Measurements from ENCODE around the gene ZNF282.
"Not testable (repeated sequence)": the region's sequence is repeated elsewhere in the genome, so short reads cannot be mapped to it uniquely, and the experiment has no call there.

Gene ZNF282

GRCh38 chr7:149223761-149224160 lies 28.4 kb downstream of the ZNF282 start:
- no peaks in the 10 kb centered on the region for H3K4me1 Mint-ChIP-seq (ENCODE audit: low read depth)

DNA sequence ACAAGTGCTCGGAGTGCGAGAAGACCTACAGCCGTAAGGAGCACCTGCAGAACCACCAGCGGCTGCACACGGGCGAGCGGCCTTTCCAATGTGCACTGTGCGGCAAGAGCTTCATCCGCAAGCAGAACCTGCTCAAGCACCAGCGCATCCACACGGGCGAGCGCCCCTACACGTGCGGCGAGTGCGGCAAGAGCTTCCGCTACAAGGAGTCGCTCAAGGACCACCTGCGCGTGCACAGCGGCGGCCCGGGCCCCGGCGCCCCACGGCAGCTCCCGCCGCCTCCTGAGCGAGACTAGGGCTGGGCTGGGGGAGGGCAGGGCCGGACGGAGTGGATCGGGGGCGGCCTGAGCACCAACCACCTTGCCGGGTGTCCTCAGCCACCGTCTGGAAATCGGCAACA lies 29.0 kb downstream of the ZNF282 start:
- Mint-ChIP-seq H3K36me3 (ENCODE audit: low read depth) (peaks cover 30% of the 10 kb centered on the region), H3K27me3 (ENCODE audit: low read depth) (no peaks in the 10 kb centered on the region)

More at GRCh38 chr7:149223761-149224160, 28.4 kb downstream of the ZNF282 start:
- H3K4me3 Mint-ChIP-seq = no peak overlapping the region
- H3K27ac Mint-ChIP-seq = no peak overlapping the region
- H3K27me3 Mint-ChIP-seq (ENCODE audit: low read depth) = no peaks in the 10 kb centered on the region
- no peak for DNase-seq (ENCODE audit: low spot score)
- no peaks in the 10 kb centered on the region for H3K9me3 Mint-ChIP-seq
- peaks cover 36% of the 10 kb centered on the region for H3K36me3 Mint-ChIP-seq (ENCODE audit: low read depth)

DNA sequence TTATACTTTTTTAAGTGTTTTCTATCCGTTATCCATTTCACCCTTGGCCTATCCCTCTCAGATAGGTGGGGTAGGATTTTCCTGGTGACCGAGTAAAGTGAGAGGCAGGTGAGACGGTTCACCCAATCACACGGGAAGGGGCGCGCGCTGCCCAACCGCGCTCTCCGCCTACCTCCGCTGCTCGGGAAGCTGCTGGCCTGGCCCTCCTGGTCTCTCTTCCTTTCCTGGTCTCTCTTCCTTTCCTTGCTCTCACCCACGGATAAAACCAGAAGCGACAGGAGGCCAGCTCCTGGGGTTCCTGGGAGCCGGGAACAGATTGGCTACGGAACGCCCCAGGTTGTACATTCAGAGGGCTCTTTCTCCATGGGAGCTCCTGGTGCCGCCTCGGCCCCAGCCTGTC lies 29.8 kb downstream of the ZNF282 start:
- Mint-ChIP-seq H3K36me3 (ENCODE audit: low read depth) (peaks cover 26% of the 10 kb centered on the region), H3K27me3 (ENCODE audit: low read depth) (no peaks in the 10 kb centered on the region), H3K4me1 (ENCODE audit: low read depth) (no peaks in the 10 kb centered on the region), H3K27ac (no peak overlapping the region), H3K9me3 (no peaks in the 10 kb centered on the region), H3K4me3 (no peak overlapping the region)
- DNase-seq (ENCODE audit: low spot score) = no peak

More for the DNA sequence above, 29.0 kb downstream of the ZNF282 start:
- H3K9me3 Mint-ChIP-seq = no peaks in the 10 kb centered on the region
- H3K4me1 Mint-ChIP-seq (ENCODE audit: low read depth) = no peaks in the 10 kb centered on the region
- DNase-seq (ENCODE audit: low spot score) = no peak
- no peak overlapping the region for H3K27ac Mint-ChIP-seq
- H3K4me3 Mint-ChIP-seq = no peak overlapping the region

GRCh38 chr7:149225656-149226055 lies 30.3 kb downstream of the ZNF282 start:
- H3K9me3 Mint-ChIP-seq = no peaks in the 10 kb centered on the region
- no peak overlapping the region for H3K4me3 Mint-ChIP-seq
- no peak overlapping the region for H3K27ac Mint-ChIP-seq
- no peaks in the 10 kb centered on the region for H3K27me3 Mint-ChIP-seq (ENCODE audit: low read depth)
- H3K36me3 Mint-ChIP-seq (ENCODE audit: low read depth) = peaks cover 26% of the 10 kb centered on the region
- DNase-seq (ENCODE audit: low spot score) = no peak
- H3K4me1 Mint-ChIP-seq (ENCODE audit: low read depth) = no peaks in the 10 kb centered on the region

DNA sequence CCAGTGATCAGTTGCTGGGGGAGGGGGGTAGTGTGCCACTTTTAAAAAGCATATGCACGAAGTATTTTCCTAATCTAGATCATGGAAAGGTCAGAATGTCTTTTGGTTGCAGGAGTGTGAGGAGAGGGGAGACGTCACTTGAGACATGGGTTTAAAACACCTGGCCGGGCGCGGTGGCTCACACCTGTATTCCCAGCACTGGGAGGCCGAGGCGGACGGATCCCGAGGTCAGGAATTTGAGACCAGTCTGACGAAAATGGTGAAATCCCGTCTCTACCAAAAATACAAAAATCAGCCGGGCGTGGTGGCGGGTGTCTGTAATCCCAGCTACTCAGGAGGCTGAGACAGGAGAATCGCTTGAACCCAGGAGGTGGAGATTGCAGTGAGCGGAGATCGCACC lies 31.0 kb downstream of the ZNF282 start:
- H3K4me3 Mint-ChIP-seq; H3K9me3 Mint-ChIP-seq; H3K4me1 Mint-ChIP-seq (ENCODE audit: low read depth); H3K27me3 Mint-ChIP-seq (ENCODE audit: low read depth); DNase-seq (ENCODE audit: low spot score); H3K27ac Mint-ChIP-seq: not testable (repeated sequence)
- H3K36me3 Mint-ChIP-seq (ENCODE audit: low read depth) = peaks cover 20% of the 10 kb centered on the region

DNA sequence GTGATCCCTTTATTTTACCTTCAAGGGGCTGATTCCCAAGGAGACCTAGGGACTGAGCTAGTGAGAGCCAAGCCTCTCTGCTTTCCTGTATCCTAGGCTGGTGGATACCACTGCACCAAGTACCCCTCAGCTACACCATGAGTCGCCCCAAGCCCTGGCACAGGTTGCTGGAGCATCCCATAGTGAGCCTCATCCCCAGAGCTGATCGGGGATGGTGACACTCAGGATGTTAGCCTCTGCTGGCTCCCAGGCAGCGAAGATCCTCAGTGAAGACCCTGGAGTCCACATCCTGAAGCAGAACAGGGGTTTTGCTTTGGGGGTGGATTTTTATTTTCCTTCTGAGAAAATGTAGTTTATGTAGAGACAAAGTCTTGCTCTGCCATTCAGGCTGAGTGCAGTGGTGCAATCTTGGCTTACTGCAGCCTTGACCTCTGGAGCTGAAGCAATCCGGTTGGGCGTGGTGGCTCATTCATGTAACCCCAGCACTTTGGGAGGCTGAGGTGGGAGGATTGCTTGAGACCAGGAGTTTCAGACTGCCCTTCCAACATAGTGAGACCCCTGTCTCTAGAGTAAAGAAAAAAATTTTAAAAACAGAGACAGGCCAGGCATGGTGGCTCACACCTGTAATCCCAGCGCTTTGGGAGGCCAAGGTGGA lies 31.6 kb downstream of the ZNF282 start:
- no peak overlapping the region for H3K4me3 Mint-ChIP-seq
- no peaks in the 10 kb centered on the region for H3K4me1 Mint-ChIP-seq (ENCODE audit: low read depth)
- no peaks in the 10 kb centered on the region for H3K9me3 Mint-ChIP-seq
- H3K36me3 Mint-ChIP-seq (ENCODE audit: low read depth) = peaks cover 15% of the 10 kb centered on the region
- no peak for DNase-seq (ENCODE audit: low spot score)
- no peaks in the 10 kb centered on the region for H3K27me3 Mint-ChIP-seq (ENCODE audit: low read depth)
- no peak overlapping the region for H3K27ac Mint-ChIP-seq

DNA sequence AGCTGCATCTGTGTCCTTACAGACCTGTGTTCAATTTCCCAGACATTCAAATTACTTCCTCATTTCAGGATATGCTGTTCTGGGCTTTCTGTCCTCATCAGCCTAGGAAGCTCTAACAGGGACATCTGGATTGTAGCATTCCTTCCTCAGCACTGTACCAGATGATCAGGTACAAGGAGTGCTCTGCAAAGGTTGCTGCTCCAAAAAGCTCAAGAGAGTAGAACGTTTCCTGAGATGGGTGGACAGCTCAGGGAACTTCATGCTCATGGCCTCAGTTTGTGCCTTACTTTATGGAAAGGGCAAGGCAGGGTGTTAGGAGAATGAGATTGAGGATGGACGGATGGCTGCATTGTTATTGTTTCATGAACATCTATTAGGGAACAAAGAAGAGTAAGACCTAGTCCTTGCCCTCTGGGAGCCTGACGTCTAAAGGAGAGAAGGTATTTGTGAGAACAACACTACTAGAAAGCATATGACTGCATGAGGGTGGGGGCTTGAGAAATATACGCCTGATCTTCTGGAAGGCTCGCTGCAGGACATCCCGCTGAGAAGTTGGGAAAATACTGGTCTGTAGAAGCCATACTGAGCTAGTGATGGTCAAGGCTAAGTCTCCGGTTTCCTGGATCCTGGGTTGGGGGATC lies 33.6 kb downstream of the ZNF282 start:
- peaks cover 13% of the 10 kb centered on the region for H3K36me3 Mint-ChIP-seq (ENCODE audit: low read depth)

GRCh38 chr7:149229526-149229925 lies 34.2 kb downstream of the ZNF282 start:
- H3K4me3 Mint-ChIP-seq = no peak overlapping the region
- no peaks in the 10 kb centered on the region for H3K27me3 Mint-ChIP-seq (ENCODE audit: low read depth)
- H3K9me3 Mint-ChIP-seq = no peaks in the 10 kb centered on the region
- H3K36me3 Mint-ChIP-seq (ENCODE audit: low read depth) = peaks cover 13% of the 10 kb centered on the region
- H3K27ac Mint-ChIP-seq = peak overlapping the region; percentile 5
- DNase-seq (ENCODE audit: low spot score) = no peak
- H3K4me1 Mint-ChIP-seq (ENCODE audit: low read depth) = no peaks in the 10 kb centered on the region

More for the DNA sequence above, 33.6 kb downstream of the ZNF282 start:
- no peak for DNase-seq (ENCODE audit: low spot score)
- H3K27me3 Mint-ChIP-seq (ENCODE audit: low read depth) = no peaks in the 10 kb centered on the region
- H3K27ac Mint-ChIP-seq = no peak overlapping the region
- no peaks in the 10 kb centered on the region for H3K4me1 Mint-ChIP-seq (ENCODE audit: low read depth)
- H3K4me3 Mint-ChIP-seq = no peak overlapping the region
- H3K9me3 Mint-ChIP-seq = no peaks in the 10 kb centered on the region

DNA sequence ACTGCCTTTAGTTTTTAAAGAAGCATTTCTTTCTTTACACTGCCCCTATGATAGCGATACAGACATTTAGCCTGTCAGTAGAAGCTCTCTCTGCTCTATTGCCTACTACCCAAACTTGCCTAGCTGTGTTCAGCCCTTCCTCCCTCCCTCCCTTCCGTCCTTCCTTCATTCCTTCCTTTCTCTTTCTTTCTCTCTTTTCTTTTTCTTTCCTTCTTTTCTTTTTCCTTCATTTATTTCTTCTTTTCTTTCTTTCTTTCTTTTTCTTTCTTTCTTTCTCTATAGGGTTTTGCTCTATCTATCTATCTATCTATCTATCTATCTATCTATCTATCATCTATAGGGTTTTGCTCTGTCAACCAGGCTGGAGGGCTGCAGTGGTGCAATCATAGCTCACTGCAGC lies 37.0 kb downstream of the ZNF282 start:
- Mint-ChIP-seq H3K27ac (peak overlapping the region; percentile 42), H3K4me1 (ENCODE audit: low read depth) (no peaks in the 10 kb centered on the region), H3K27me3 (ENCODE audit: low read depth) (no peaks in the 10 kb centered on the region), H3K4me3 (no peak overlapping the region), H3K9me3 (no peaks in the 10 kb centered on the region), H3K36me3 (ENCODE audit: low read depth) (no peaks in the 10 kb centered on the region)
- DNase-seq (ENCODE audit: low spot score) = no peak

GRCh38 chr7:149233655-149234204 lies 38.4 kb downstream of the ZNF282 start:
- H3K27ac Mint-ChIP-seq; H3K4me1 Mint-ChIP-seq (ENCODE audit: low read depth); H3K36me3 Mint-ChIP-seq (ENCODE audit: low read depth); H3K4me3 Mint-ChIP-seq; DNase-seq (ENCODE audit: low spot score); H3K27me3 Mint-ChIP-seq (ENCODE audit: low read depth); H3K9me3 Mint-ChIP-seq: not testable (repeated sequence)

GRCh38 chr7:149237502-149237901 lies 42.2 kb downstream of the ZNF282 start:
- Mint-ChIP-seq H3K9me3 (peaks cover 3% of the 10 kb centered on the region), H3K4me1 (ENCODE audit: low read depth) (peaks cover 20% of the 10 kb centered on the region), H3K4me3 (no peak overlapping the region), H3K36me3 (ENCODE audit: low read depth) (peaks cover 9% of the 10 kb centered on the region), H3K27ac (no peak overlapping the region), H3K27me3 (ENCODE audit: low read depth) (no peaks in the 10 kb centered on the region)
- no peak for DNase-seq (ENCODE audit: low spot score)

DNA sequence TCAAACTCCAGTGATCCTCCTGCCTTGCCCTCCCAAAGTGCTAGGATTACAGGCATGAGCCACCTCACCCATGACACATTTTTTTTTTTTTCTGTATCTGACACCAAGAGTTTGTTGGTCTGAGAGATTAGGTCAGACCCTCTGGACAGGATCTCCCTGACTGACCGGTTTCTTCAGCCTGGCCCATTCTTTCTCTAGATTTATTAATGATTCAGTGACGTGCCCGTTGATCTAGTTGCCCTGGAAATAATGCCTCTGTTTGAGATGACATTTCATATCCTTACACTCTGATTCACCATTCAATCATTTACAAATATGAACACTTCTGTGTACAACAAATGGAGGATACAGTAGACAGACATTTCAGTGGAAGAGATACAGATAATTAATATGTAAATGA lies 42.7 kb downstream of the ZNF282 start:
- peaks cover 7% of the 10 kb centered on the region for H3K9me3 Mint-ChIP-seq
- H3K4me3 Mint-ChIP-seq = peak overlapping the region; percentile 7
- H3K27ac Mint-ChIP-seq = no peak overlapping the region
- H3K36me3 Mint-ChIP-seq (ENCODE audit: low read depth) = peaks cover 13% of the 10 kb centered on the region
- DNase-seq (ENCODE audit: low spot score) = no peak
- no peaks in the 10 kb centered on the region for H3K27me3 Mint-ChIP-seq (ENCODE audit: low read depth)
- peaks cover 20% of the 10 kb centered on the region for H3K4me1 Mint-ChIP-seq (ENCODE audit: low read depth)

- no peaks in the 10 kb centered on the region for H3K27me3 Mint-ChIP-seq (ENCODE audit: low read depth)
- H3K27ac Mint-ChIP-seq = peak within 1 kb of the TSS; percentile 83
- H3K4me3 Mint-ChIP-seq = peak within 1 kb of the TSS; percentile 93
- DNase-seq (ENCODE audit: low spot score) = peak; percentile 89
- H3K36me3 Mint-ChIP-seq (ENCODE audit: low read depth) = peaks cover 13% of the 10 kb centered on the region
- H3K4me1 Mint-ChIP-seq (ENCODE audit: low read depth) = peaks cover 21% of the 10 kb centered on the region
- H3K9me3 Mint-ChIP-seq = peaks cover 7% of the 10 kb centered on the region
Measured at GRCh38 chr7:149239345-149240143, 44.2 kb downstream of the ZNF282 start, which contains the start of gene ZNF212. Gene ZNF212, plus strand, starts transcription at chr7:149239651. Its CDS starts 128 bp downstream, at chr7:149239779.

GRCh38 chr7:149240637-149241036 lies 45.3 kb downstream of the ZNF282 start:
- Mint-ChIP-seq H3K27ac (peak overlapping the region; percentile 65), H3K36me3 (ENCODE audit: low read depth) (peaks cover 13% of the 10 kb centered on the region), H3K9me3 (peaks cover 7% of the 10 kb centered on the region), H3K27me3 (ENCODE audit: low read depth) (no peaks in the 10 kb centered on the region), H3K4me3 (peak overlapping the region; percentile 93), H3K4me1 (ENCODE audit: low read depth) (peaks cover 26% of the 10 kb centered on the region)
- no peak for DNase-seq (ENCODE audit: low spot score)
